T47D (cell line): ENCODE results near the gene ATXN2.
"Not testable (repeated sequence)": the region's sequence is repeated elsewhere in the genome, so short reads cannot be mapped to it uniquely, and the experiment has no call there.

Source experiments
- DNase-seq, 2 experiments: peaks; one replicate each; pipeline versions ENCODE4 v3.0.0 to v3.0.0-alpha.2; 2011 to 2012; ENCODE audit warnings: low read depth in 1 of 2, low spot score in 1 of 2
- JUND ChIP-seq: IDR thresholded peaks from 2 replicates; pipeline ENCODE4 v1.6.1; 2012; ENCODE audit warnings: low read depth
- in situ Hi-C: cut with HindIII; loops from 2 replicates; pipeline ENCODE4 v1.10.0; 2016; ENCODE audit warnings: low sequenced_read_pairs, low pct_unique_long_range_greater_than_20kb

Gene ATXN2

GRCh38 chr12:111488271-111488670, 110.8 kb downstream of the ATXN2 start:
- no peak for TF ChIP-seq JUND
- DNase-seq: no peak
- in situ Hi-C loops: no loop called here

- in situ Hi-C loops: no loop called here
- DNase-seq: peak in 1 of 2 experiments; percentile 15
- TF ChIP-seq JUND: no peak
Measured at GRCh38 chr12:111482462-111482861, 116.7 kb downstream of the ATXN2 start.

- no peak for DNase-seq
- in situ Hi-C loops: no loop called here
- no peak for TF ChIP-seq JUND
Measured at GRCh38 chr12:111471236-111471635, 127.9 kb downstream of the ATXN2 start.

- no peak for TF ChIP-seq JUND
- in situ Hi-C loops: no loop called here
- no peak for DNase-seq
Measured at GRCh38 chr12:111469401-111469800, 129.7 kb downstream of the ATXN2 start.

GRCh38 chr12:111467857-111468241, 131.3 kb downstream of the ATXN2 start:
- DNase-seq: no peak
- in situ Hi-C loops: no loop called here
- no peak for TF ChIP-seq JUND

GRCh38 chr12:111467092-111467856, 131.8 kb downstream of the ATXN2 start:
- no peak for TF ChIP-seq JUND
- in situ Hi-C loops: no loop called here
- no peak for DNase-seq

- no peak for DNase-seq
- in situ Hi-C loops: no loop called here
- no peak for TF ChIP-seq JUND
Measured at GRCh38 chr12:111462210-111462769, 136.8 kb downstream of the ATXN2 start.

GRCh38 chr12:111460111-111460510, 139.0 kb downstream of the ATXN2 start:
- in situ Hi-C loops, DNase-seq: not testable (repeated sequence)

- in situ Hi-C loops: no loop called here
- DNase-seq: no peak
- TF ChIP-seq JUND: no peak
Measured at GRCh38 chr12:111458546-111459172, 140.5 kb downstream of the ATXN2 start.

- no peak for DNase-seq
- in situ Hi-C loops: no loop called here
- no peak for TF ChIP-seq JUND
Measured at GRCh38 chr12:111457577-111457976, 141.5 kb downstream of the ATXN2 start.

- in situ Hi-C loops: no loop called here
- no peak for DNase-seq
- no peak for TF ChIP-seq JUND
Measured at GRCh38 chr12:111457071-111457470, 142.0 kb downstream of the ATXN2 start.

GRCh38 chr12:111455448-111456320, 143.4 kb downstream of the ATXN2 start:
- DNase-seq: no peak
- in situ Hi-C loops: no loop called here
- TF ChIP-seq JUND: no peak
